Spleen (tissue), 7 donors: ENCODE measurements around the gene TJP3.
A peak's percentile ranks its signal among the peaks of the same experiment; 100 is the strongest.

Experiments used
- POLR2A ChIP-seq, 3 donors: fragments of 450-650 bp; IDR thresholded peaks; one replicate each; pipeline ENCODE4 v1.5.1; 2017; ENCODE audit warnings: antibody characterized with exemption in 3 of 3, mild to moderate bottlenecking in 1 of 3
- POLR2AphosphoS5 ChIP-seq, 3 donors: sonication (generic); formaldehyde crosslinking; IDR thresholded peaks; one replicate each; pipeline ENCODE4 v1.5.1; 2017; ENCODE audit warnings: antibody characterized with exemption in 3 of 3
- TF ChIP-seq, protein P1 (sequence below), 11 experiments: fragments of 200-600 bp in 7 of 11; fragments of 450-650 bp in 4 of 11; sonication (generic) in 4 of 11; IDR thresholded peaks in 8 of 11; conservative IDR thresholded peaks in 3 of 11; 1 replicate in 7 of 11; 2 replicates in 4 of 11; pipeline versions ENCODE4 v1.4.0 to v1.8.0; 2016 to 2021; ENCODE audit warnings: antibody characterized with exemption in 11 of 11, inconsistent platforms in 4 of 11, mild to moderate bottlenecking in 1 of 11
- donor health status: DM: no; HTN: no; CAD: no; lungs with moderate emphysema.
- donor health status: DM: no; HTN: no; CAD: no.
- donor health status: DM: no; HTN: no; CAD: no.

DNA sequence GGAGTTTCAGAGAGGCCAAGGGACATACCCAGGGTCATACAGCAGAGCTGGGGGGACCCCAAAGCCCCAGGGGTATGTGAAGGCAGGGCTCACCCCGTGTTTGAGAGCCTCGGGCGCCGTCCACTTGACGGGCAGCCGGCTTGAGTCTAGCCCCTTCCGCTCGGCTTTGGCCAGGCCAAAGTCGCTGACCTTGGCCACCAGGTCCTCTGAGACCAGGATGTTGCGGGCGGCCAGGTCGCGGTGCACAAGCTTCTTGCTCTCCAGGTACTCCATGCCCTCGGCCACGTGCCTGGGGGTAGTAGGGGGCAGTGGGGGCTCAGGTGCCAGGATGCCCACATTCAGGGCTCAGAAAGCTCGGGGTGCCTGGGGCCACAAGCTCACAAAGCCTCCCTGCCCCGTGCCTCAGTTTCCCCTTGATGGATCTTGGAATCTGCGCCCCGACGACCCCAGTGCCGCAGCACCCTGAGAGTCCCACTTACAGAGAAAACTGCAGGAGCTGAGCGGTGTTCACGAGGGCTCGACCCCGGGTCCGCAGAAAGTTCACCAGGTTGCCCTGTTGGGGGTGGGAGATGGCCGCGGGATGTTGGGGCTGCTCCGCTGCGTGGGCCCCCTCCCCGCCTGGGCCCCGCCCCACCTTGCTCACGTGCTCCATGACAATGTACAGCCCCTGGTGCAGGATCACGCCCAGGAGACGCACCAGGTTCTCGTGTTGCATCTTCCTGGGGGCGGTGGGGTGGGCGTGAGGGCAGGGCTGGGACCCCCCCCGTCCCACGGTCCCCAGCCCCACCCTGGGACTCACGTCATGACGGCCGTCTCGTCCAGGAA is 70.9 kb downstream of the TJP3 start:
- TF ChIP-seq, protein P1, sequence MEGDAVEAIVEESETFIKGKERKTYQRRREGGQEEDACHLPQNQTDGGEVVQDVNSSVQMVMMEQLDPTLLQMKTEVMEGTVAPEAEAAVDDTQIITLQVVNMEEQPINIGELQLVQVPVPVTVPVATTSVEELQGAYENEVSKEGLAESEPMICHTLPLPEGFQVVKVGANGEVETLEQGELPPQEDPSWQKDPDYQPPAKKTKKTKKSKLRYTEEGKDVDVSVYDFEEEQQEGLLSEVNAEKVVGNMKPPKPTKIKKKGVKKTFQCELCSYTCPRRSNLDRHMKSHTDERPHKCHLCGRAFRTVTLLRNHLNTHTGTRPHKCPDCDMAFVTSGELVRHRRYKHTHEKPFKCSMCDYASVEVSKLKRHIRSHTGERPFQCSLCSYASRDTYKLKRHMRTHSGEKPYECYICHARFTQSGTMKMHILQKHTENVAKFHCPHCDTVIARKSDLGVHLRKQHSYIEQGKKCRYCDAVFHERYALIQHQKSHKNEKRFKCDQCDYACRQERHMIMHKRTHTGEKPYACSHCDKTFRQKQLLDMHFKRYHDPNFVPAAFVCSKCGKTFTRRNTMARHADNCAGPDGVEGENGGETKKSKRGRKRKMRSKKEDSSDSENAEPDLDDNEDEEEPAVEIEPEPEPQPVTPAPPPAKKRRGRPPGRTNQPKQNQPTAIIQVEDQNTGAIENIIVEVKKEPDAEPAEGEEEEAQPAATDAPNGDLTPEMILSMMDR (IDR thresholded peaks at IDR 0.05 in 8 of 11, conservative IDR thresholded peaks at IDR 0.05 in 3 of 11): no peak
- TF ChIP-seq POLR2AphosphoS5 (IDR thresholded peaks at IDR 0.05): peak in 1 of 3 donors; percentile 18
- no peak for TF ChIP-seq POLR2A (IDR thresholded peaks at IDR 0.05)
